Liver (tissue), 9 donors: Measurements from ENCODE around the gene ZDHHC11. TPM values are rescaled to one million over a fixed set of nuclear protein-coding genes. Genes with fewer than 3 reads are reported as not detected.

Experiments
- DNase-seq: peaks from one replicate; pipeline ENCODE4 v3.0.0-alpha.2; 2017; ENCODE audit warnings: low spot score
- H3K27ac ChIP-seq, 2 donors: one replicate each; pipeline ENCODE4 v1.7.0; 2013; ENCODE audit warnings: inconsistent platforms in 2 of 2, low read length in 2 of 2, control low read depth in 1 of 2, low read depth in 1 of 2, mild to moderate bottlenecking in 1 of 2
- H3K27me3 ChIP-seq, 4 donors: one replicate each; pipeline versions ENCODE4 v1.6.1 to v1.7.0; 2013; ENCODE audit warnings: low read length in 3 of 4, inconsistent platforms in 1 of 4, mild to moderate bottlenecking in 1 of 4, moderate library complexity in 1 of 4; ENCODE audit not compliant: control insufficient read depth in 4 of 4, insufficient read depth in 4 of 4
- H3K36me3 ChIP-seq, 4 donors: one replicate each; pipeline versions ENCODE4 v1.6.1 to v1.7.0; 2013; ENCODE audit warnings: low read length in 3 of 4, mild to moderate bottlenecking in 3 of 4, low read depth in 1 of 4, moderate library complexity in 1 of 4; ENCODE audit not compliant: control insufficient read depth in 4 of 4, insufficient read depth in 3 of 4
- H3K4me1 ChIP-seq, 4 donors: one replicate each; pipeline versions ENCODE4 v1.6.1 to v1.7.0; 2013; ENCODE audit warnings: low read length in 3 of 4, mild to moderate bottlenecking in 3 of 4, moderate library complexity in 1 of 4; ENCODE audit not compliant: control insufficient read depth in 4 of 4, insufficient read depth in 4 of 4
- H3K4me3 ChIP-seq, 3 donors: one replicate each; pipeline versions ENCODE4 v1.6.1 to v1.7.0; 2013; ENCODE audit warnings: low read length in 3 of 3, control low read depth in 1 of 3, low read depth in 1 of 3, mild to moderate bottlenecking in 1 of 3
- H3K9ac ChIP-seq, 2 donors: one replicate each; pipeline ENCODE4 v1.7.0; 2013; ENCODE audit warnings: low read length in 2 of 2, mild to moderate bottlenecking in 2 of 2, moderate library complexity in 2 of 2, control low read depth in 1 of 2, low read depth in 1 of 2
- H3K9me3 ChIP-seq, 4 donors: one replicate each; pipeline versions ENCODE4 v1.6.1 to v1.7.0; 2013; ENCODE audit warnings: low read length in 3 of 4; ENCODE audit not compliant: control insufficient read depth in 4 of 4
- ATF3 ChIP-seq: IDR thresholded peaks from 2 replicates; pipeline ENCODE4 v1.6.1; 2016; ENCODE audit warnings: antibody characterized with exemption
- CTCF ChIP-seq: fragments of 150-350 bp; IDR thresholded peaks from 2 replicates; pipeline ENCODE4 v1.5.1; 2017; ENCODE audit warnings: improper control_type of control experiment, low read depth, low read length; ENCODE audit not compliant: missing input control
- EGR1 ChIP-seq, 2 donors: IDR thresholded peaks; 2 replicates each; pipeline ENCODE4 v1.6.1; 2016 to 2018; ENCODE audit warnings: antibody characterized with exemption in 2 of 2, low read depth in 2 of 2
- FOXA1 ChIP-seq: IDR thresholded peaks from 2 replicates; pipeline ENCODE4 v1.6.1; 2016; ENCODE audit warnings: antibody characterized with exemption
- FOXA2 ChIP-seq: IDR thresholded peaks from 2 replicates; pipeline ENCODE4 v1.6.1; 2016; ENCODE audit warnings: antibody characterized with exemption
- GABPA ChIP-seq, 2 donors: IDR thresholded peaks in 1 of 2; conservative IDR thresholded peaks in 1 of 2; 2 replicates each; pipeline ENCODE4 v1.6.1; 2016; ENCODE audit warnings: antibody characterized with exemption in 2 of 2, mild to moderate bottlenecking in 1 of 2, moderate library complexity in 1 of 2
- HNF4A ChIP-seq, 2 donors: conservative IDR thresholded peaks; 2 replicates each; pipeline ENCODE4 v1.6.1; 2016; ENCODE audit warnings: antibody characterized with exemption in 2 of 2, mild to moderate bottlenecking in 2 of 2
- HNF4G ChIP-seq: IDR thresholded peaks from 2 replicates; pipeline ENCODE4 v1.6.1; 2016; ENCODE audit warnings: antibody characterized with exemption
- JUND ChIP-seq, 2 donors: IDR thresholded peaks; 2 replicates each; pipeline ENCODE4 v1.6.1; 2016; ENCODE audit warnings: antibody characterized with exemption in 2 of 2
- NR2F2 ChIP-seq: IDR thresholded peaks from 2 replicates; pipeline ENCODE4 v1.6.1; 2016; ENCODE audit warnings: antibody characterized with exemption
- RAD21 ChIP-seq, 2 donors: IDR thresholded peaks; 2 replicates each; pipeline ENCODE4 v1.6.1; 2016; ENCODE audit warnings: antibody characterized with exemption in 2 of 2, mild to moderate bottlenecking in 2 of 2
- RXRA ChIP-seq, 2 donors: IDR thresholded peaks; 2 replicates each; pipeline ENCODE4 v1.6.1; 2017 to 2018; ENCODE audit warnings: antibody characterized with exemption in 2 of 2, mild to moderate bottlenecking in 1 of 2
- SP1 ChIP-seq: IDR thresholded peaks from 2 replicates; pipeline ENCODE4 v1.6.1; 2018; ENCODE audit warnings: antibody characterized with exemption, mild to moderate bottlenecking
- TAF1 ChIP-seq: conservative IDR thresholded peaks from 2 replicates; pipeline ENCODE4 v1.6.1; 2016; ENCODE audit warnings: antibody characterized with exemption, mild to moderate bottlenecking
- YY1 ChIP-seq: IDR thresholded peaks from 2 replicates; pipeline ENCODE4 v1.6.1; 2016; ENCODE audit warnings: antibody characterized with exemption, mild to moderate bottlenecking
- ZBTB33 ChIP-seq: IDR thresholded peaks from 2 replicates; pipeline ENCODE4 v1.6.1; 2016; ENCODE audit warnings: antibody characterized with exemption
- WGBS: extraction: QIAGEN DNeasy Blood & Tissue Kit; methylation state at CpG from one replicate; pipeline ENCODE4 v1.1.7; 2013; 5-methylcytosine and 5-hydroxymethylcytosine counted together
- polyA plus RNA-seq, 2 donors: library from polyadenylated mRNA; stranded (reverse) in 1 of 2; unstranded in 1 of 2; fragments of 200-250 nt in 1 of 2; fragments of >200 nt in 1 of 2; fragmentation: Nextera tagmentation in 1 of 2; extraction: Ambion mirVana in 1 of 2; gene quantifications; one replicate each; pipeline versions ENCODE4 v1.2.1 to v1.2.3, GENCODE V29; 2013 to 2015
- total RNA-seq, 2 donors: library from RNA; depleted of rRNA; stranded (reverse); fragments of >200 nt; gene quantifications; one replicate each; pipeline ENCODE4 v1.2.3, GENCODE V29; 2014
- TF ChIP-seq, protein P1 (sequence below): IDR thresholded peaks from 2 replicates; pipeline ENCODE4 v1.6.1; 2016; ENCODE audit warnings: antibody characterized with exemption, mild to moderate bottlenecking
- TF ChIP-seq, protein P2 (sequence below): IDR thresholded peaks from 2 replicates; pipeline ENCODE4 v1.6.1; 2016; ENCODE audit warnings: antibody characterized with exemption
- donor health status: healthy.
- donor health status: healthy.
- donor health status: healthy.
- donor health status: healthy.
- donor health status: healthy.

The ZDHHC11 gene
- total and polyA plus RNA-seq, 4 donors = 0.93 to 3.2 (median 1.3) TPM

GRCh38 chr5:820245-820644 is 30.5 kb downstream of the ZDHHC11 start:
- WGBS = 46% methylated on average over 3 of the region's 3 CpGs

More at GRCh38 chr5:820245-820644, 30.5 kb downstream of the ZDHHC11 start:
- Histone ChIP-seq H3K9ac (no peak overlapping the region), H3K9me3 (no peaks in the 10 kb centered on the region), H3K4me3 (no peak overlapping the region), H3K27ac (no peak overlapping the region), H3K27me3 (no peaks in the 10 kb centered on the region), H3K36me3 (peaks cover 0 to 2% (median 0%) of the 10 kb centered on the region in 4 donors), H3K4me1 (peaks cover 0 to 9% (median 2%) of the 10 kb centered on the region in 4 donors)
- no peak for TF ChIP-seq FOXA1
- no peak for TF ChIP-seq YY1
- peak; percentile 51 for TF ChIP-seq SP1
- TF ChIP-seq NR2F2 = no peak
- TF ChIP-seq, protein P1, sequence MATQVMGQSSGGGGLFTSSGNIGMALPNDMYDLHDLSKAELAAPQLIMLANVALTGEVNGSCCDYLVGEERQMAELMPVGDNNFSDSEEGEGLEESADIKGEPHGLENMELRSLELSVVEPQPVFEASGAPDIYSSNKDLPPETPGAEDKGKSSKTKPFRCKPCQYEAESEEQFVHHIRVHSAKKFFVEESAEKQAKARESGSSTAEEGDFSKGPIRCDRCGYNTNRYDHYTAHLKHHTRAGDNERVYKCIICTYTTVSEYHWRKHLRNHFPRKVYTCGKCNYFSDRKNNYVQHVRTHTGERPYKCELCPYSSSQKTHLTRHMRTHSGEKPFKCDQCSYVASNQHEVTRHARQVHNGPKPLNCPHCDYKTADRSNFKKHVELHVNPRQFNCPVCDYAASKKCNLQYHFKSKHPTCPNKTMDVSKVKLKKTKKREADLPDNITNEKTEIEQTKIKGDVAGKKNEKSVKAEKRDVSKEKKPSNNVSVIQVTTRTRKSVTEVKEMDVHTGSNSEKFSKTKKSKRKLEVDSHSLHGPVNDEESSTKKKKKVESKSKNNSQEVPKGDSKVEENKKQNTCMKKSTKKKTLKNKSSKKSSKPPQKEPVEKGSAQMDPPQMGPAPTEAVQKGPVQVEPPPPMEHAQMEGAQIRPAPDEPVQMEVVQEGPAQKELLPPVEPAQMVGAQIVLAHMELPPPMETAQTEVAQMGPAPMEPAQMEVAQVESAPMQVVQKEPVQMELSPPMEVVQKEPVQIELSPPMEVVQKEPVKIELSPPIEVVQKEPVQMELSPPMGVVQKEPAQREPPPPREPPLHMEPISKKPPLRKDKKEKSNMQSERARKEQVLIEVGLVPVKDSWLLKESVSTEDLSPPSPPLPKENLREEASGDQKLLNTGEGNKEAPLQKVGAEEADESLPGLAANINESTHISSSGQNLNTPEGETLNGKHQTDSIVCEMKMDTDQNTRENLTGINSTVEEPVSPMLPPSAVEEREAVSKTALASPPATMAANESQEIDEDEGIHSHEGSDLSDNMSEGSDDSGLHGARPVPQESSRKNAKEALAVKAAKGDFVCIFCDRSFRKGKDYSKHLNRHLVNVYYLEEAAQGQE = no peak
- no peak for TF ChIP-seq EGR1 (IDR thresholded peaks at IDR 0.05; ENCODE audit: low read depth in 2 of 2)
- no peak for TF ChIP-seq JUND (IDR thresholded peaks at IDR 0.05)
- peak; percentile 54 to 79 for TF ChIP-seq RAD21 (IDR thresholded peaks at IDR 0.05)
- TF ChIP-seq, protein P2, sequence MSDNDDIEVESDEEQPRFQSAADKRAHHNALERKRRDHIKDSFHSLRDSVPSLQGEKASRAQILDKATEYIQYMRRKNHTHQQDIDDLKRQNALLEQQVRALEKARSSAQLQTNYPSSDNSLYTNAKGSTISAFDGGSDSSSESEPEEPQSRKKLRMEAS = no peak
- TF ChIP-seq TAF1 = no peak
- TF ChIP-seq GABPA (IDR thresholded peaks at IDR 0.05 in 1 of 2, conservative IDR thresholded peaks at IDR 0.05 in 1 of 2) = no peak
- no peak for TF ChIP-seq ATF3
- peak in 1 of 2 donors; percentile 18 for TF ChIP-seq RXRA (IDR thresholded peaks at IDR 0.05)
- peak; percentile 44 for TF ChIP-seq CTCF
- peak; percentile 44 to 76 for TF ChIP-seq HNF4A (conservative IDR thresholded peaks at IDR 0.05)
- no peak for TF ChIP-seq ZBTB33
- no peak for TF ChIP-seq HNF4G
- no peak for TF ChIP-seq FOXA2
- DNase-seq = no peak
